ENCODE data around the gene NOL12. TPM values are rescaled to one million over a fixed set of nuclear protein-coding genes. Genes with fewer than 3 reads are reported as not detected.
"Not testable (repeated sequence)": the region's sequence is repeated elsewhere in the genome, so short reads cannot be mapped to it uniquely, and the experiment has no call there.

The NOL12 gene, protein sequence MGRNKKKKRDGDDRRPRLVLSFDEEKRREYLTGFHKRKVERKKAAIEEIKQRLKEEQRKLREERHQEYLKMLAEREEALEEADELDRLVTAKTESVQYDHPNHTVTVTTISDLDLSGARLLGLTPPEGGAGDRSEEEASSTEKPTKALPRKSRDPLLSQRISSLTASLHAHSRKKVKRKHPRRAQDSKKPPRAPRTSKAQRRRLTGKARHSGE
- 26.8 and 36.5 TPM in 2 replicates for total RNA-seq

DNA sequence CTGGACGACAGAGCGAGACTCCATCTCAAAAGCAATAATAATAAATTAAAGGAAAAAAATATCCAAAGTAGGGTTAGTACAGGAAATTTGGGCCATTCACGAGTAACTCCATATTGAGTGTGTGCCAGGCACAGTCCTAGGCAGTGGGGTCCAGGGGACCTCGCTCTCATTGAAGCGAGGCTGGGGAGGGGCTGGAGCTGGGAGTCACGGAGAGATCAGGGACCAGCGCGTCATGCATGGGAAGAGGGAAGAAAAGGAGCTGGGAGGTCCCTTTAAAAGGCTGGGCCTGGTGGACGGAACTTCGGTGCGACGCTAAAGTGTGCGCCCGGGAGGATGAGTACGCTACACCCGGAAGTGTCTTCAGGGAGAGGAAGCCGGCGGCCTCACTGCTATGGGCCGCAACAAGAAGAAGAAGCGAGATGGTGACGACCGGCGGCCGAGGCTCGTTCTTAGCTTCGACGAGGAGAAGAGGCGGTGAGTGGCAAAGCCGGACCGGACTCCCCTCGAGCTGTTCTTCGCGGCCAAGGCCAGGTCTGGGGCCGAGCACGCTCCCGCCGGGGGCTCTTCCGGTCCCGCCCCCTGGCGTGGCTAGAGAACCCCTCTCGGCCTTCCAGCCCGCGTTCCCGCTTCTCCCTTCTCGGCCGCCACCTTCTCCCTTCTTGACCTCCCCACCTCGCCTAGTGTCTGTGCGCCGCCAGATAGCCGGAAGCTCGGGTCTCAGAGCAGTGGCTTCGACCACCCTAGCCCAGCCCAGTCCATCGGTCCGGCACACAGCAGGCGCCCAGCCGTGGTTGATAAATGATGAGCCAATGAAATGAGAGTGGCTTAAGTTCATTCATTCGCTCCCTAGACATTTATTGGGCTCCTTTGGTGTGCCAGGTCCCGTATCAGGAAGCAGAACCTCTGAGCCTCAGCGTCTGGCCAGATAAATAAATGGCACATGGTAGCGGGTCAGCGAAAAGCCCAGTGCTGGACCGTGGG, at the start of gene NOL12:
TSS of gene NOL12 (plus strand) at position 342 of the 981 bp plus-strand sequence. CDS start at position 392, 50 bp downstream.
- peak; percentile 68 for DNase-seq (ENCODE audit: low read depth, low spot score)

DNA sequence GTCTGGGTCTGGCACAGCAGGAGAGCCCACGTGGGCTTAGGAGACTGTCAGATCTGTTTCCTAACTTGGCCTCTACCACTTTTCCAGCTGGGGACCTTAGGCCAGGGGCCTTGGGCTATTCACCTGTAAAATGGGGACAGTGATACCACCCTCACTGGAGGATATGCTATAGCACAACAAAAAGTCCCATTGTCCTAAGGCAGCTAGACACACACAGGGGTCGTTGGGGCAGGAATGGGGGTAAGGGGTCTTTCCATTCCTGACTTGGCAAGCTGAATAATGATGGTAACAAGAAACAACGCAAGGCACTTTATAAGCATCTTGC, 49.2 kb upstream of the NOL12 start:
- no peak for DNase-seq (ENCODE audit: low read depth, low spot score)

GRCh38 chr22:37638391-37639069, 47.6 kb upstream of the NOL12 start:
- no peak for DNase-seq (ENCODE audit: low read depth, low spot score)

GRCh38 chr22:37639070-37639760, 46.9 kb upstream of the NOL12 start, which contains the start of gene SH3BP1:
SH3BP1 (plus strand) TSS chr22:37639669; CDS start chr22:37639788, 119 bp downstream.
- DNase-seq (ENCODE audit: low read depth, low spot score), result no peak

DNA sequence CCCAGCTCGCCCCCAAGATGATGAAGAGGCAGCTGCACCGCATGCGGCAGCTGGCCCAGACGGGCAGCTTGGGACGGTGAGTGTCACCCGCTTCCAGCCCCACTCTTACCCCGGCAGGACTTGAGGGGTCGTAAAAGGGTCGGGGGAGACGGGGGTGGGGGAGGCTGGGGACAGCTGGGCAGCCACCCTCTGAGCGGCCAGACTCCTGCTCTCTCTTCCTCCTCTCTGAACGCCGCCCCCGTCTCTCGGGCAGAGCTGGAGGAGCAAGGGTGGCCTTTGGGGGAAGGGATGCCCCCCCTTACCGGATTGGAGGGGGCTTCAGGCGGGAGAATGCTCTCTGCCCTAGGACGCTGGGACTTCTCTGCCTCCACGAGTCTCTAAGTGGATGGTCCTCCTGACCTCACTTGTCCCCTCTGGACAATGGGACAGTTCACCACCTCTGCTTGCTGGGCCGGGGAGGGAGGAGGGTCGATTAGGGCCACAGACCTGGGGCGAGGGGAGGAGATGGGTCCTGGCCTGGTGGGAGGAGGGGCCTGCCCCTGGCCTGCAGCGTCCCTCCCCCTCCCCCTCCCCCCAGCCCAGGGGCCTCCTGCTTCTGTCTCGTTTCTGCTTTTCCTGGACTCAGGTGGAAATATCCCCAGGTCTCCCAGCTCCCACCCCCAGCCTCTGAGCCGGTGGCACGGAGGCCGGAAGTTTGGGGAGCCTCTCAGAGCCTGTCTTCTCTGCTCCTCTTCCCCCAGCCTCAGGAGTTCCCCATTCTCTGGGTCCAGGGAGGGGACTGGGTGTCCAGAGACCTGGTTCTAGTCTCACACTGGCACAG, 46.2 kb upstream of the NOL12 start:
- no peak for DNase-seq (ENCODE audit: low read depth, low spot score)

DNA sequence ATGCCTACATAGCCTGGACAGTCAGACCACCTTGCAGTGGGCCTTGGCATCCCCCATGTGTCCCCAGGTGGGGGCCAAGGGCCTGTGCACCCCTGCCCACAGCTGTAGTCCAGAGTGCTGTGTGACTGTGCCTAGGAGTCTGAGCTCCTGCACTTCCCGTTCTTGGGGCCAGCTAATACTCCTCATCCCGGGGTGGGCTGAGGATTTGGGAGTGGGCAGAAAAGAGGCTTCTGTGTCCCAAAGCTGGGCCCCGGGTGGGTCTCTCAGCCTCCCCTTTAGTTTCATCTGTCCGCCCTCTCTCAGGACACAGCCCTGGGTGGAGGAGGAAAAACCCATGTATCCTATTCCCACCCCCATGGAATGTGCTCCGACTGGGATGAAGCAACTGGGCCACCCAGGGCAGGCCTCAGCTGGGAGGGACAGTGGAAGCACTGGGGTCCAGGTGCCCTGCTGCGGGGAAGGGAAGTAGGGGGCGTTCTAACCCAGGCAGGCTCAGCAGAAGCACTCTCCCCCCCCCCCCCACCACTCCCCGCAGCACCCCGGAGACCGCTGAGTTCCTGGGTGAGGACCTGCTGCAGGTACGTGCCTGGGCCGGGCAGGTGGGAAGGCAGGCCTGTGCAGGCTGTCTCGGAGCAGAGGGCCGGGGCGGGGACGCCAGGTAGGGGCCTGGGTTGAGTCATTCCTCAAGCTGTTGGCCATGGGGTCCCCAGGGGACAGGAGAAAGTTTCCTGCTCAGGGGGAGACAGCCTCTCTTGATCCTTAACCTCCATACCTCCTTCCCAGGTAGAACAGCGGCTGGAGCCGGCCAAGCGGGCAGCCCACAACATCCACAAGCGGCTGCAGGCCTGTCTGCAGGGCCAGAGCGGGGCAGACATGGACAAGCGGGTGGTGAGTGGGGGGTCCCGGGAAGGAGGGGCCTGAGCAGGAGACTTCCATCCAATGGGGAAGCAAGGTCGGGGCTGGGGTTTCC, 45.3 kb upstream of the NOL12 start:
- DNase-seq (ENCODE audit: low read depth, low spot score), result no peak

DNA sequence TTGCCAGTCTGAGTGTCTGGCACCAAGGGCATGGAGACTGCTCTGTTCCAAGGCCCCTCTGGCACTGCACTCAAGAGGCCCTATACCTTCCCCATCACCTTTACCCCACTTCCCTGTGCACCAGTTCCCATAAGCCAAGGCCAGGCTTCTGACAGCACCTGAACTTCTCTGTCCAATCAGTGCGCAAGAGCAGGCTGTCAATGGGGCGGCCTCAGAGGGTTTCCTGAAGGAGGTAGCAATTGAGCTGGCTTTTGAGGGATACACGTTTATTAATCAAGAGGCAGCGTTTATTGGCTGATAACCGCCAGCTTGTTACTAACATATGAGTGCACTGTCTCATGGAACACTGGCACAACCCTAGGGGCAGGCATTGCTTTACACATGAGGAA, 44.6 kb upstream of the NOL12 start:
- no peak for DNase-seq (ENCODE audit: low read depth, low spot score)

- no peak for DNase-seq (ENCODE audit: low read depth, low spot score)
These were observed 42.8 kb upstream of the NOL12 start for GRCh38 chr22:37643225-37643847.

DNA sequence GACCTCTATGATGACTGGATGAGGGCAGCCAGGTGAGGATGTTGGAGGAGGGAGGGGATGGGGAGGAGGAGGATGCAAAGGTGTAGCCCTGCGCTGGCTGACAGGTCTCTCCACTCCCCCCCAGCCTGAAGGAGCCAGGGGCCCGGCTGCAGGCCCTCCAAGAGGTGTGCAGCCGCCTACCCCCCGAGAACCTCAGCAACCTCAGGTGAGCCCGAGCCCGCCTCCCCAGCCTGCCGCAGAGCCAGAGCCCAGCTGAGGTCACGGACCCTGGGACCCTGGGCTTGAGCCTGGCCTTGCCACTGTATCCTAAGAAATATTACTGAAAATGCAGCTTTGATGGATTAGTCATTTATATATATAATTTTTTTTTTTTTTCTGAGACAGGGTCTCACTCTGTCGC, 38.8 kb upstream of the NOL12 start:
- DNase-seq (ENCODE audit: low read depth, low spot score), result no peak

- DNase-seq (ENCODE audit: low read depth, low spot score), result no peak
These were observed 38.2 kb upstream of the NOL12 start for GRCh38 chr22:37647928-37648327.

- no peak for DNase-seq (ENCODE audit: low read depth, low spot score)
These were observed 35.5 kb upstream of the NOL12 start for GRCh38 chr22:37650463-37651136.

- DNase-seq (ENCODE audit: low read depth, low spot score), result no peak
These were observed 31.4 kb upstream of the NOL12 start for GRCh38 chr22:37654563-37655251.

DNA sequence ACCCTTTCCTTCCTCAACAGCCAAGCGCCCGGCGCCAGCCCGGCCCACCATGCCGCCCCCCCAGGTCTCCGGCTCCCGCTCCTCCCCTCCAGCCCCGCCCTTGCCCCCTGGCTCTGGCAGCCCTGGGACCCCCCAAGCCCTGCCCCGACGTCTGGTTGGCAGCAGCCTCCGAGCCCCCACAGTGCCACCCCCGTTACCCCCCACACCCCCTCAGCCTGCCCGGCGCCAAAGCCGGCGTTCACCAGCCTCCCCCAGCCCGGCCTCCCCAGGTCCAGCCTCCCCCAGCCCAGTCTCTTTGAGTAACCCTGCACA, 30.9 kb upstream of the NOL12 start:
- DNase-seq (ENCODE audit: low read depth, low spot score), result no peak

DNA sequence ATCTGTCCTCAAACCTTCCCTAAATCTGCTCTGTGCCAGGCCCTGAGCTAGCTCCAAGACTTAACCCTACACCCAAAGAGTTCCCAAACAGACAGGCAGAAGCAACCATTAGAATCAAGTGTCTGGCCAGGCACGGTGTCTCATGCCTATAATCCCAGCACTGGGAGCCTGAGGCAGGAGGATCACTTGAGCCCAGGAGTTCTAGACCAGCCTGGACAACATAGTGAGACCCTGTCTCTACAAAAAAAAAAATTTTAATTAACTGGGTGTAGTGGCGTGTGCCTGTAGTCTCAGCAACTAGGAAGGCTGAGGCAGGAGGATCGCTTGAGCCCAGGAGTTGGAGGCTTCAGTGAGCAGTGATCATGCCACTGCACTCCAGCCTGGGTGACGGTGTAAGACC, 29.6 kb upstream of the NOL12 start:
- DNase-seq (ENCODE audit: low read depth, low spot score), result not testable (repeated sequence)

DNA sequence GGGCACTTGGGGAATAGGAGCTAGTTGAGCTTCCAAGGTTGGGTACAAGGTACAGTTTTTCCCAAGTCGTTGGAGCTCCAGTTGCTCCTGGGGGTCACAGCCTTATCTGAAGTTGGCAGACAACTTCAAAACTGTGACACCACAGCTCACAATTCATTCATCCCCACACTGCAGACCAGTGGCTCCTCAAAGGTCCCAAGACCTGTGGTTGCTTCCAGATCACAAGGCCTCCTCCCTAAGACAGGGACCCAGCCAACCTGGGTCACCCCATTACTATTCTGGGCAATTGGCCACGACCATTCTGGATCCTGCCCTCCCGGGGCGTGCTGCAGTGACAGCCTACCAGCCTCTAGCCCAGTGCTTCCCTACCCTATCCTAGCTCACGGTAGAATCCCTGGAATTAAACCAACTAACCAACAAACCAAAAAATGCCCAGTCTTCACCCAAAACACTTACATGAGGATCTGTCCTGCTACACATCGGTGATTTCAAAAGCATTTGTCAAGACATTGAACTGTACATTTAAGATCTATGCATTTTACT, 28.5 kb upstream of the NOL12 start:
- no peak for DNase-seq (ENCODE audit: low read depth, low spot score)

DNA sequence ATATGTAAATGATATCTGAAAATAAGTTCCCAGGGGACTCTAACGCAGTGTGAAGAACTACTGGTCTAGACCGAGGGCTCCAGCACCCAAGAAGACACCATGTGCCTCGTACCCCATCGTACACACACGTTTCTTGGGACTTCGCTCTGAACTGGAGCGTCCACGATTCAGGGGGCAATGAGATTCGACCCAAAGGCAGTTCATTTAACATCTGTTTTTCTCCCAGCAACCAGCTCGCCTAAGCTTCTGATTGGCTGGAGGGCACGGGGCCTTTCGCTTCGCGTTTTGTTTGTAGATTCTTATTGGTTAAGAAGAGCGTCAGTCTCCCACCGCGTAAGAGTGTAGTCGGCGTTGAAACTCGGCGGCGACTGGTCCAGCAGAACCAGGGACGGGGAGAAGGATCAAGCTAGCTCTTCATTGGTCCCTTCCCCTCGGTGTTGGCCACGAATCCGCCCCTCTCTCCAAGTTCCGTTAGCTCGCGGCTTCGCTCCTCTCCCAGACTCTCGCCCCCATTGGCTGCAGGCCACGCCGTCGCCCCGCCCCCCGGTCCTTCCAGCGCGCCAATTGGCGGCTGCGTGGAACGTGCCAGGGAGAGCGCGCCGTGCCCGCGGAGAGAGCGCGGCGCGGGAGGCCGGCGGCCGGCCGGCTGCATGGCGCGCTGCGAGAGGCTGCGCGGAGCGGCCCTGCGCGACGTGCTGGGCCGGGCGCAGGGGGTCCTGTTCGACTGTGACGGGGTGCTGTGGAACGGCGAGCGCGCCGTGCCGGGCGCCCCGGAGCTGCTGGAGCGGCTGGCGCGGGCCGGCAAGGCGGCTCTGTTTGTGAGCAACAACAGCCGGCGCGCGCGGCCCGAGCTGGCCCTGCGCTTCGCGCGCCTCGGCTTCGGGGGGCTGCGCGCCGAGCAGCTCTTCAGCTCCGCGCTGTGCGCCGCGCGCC, 27.7 kb upstream of the NOL12 start, which contains the start of gene PDXP:
TSS of gene PDXP (plus strand) at position 591 of the 933 bp plus-strand sequence. CDS start at position 651, 60 bp downstream.
- DNase-seq (ENCODE audit: low read depth, low spot score), result peak; percentile 100
